GM12878 (cell line): ENCODE results near the gene EHMT2. TPM values are rescaled to one million over a fixed set of nuclear protein-coding genes. Genes with fewer than 3 reads are reported as not detected.

Experiments
- ATAC-seq: fragments of 200-7000 bp; cut with Tn5 transposase; 3 replicates; pipeline ENCODE4 v1.9.1; 2020; ENCODE audit warnings: mild to moderate bottlenecking, moderate library complexity
- BruUV-seq: library from RNA; stranded (reverse); fragments of 400-500 nt; replicated peaks from 2 replicates; lab custom pipeline; 2021; lab: Mats Ljungman, UMichigan
- CTCF ChIA-PET: fragments of 300-600 bp; sonication (Branson Sonifier 250); formaldehyde crosslinking; extraction: SDS; loops from one replicate; lab custom pipeline; 2021; ENCODE audit warnings: inconsistent platforms; lab: Yijun Ruan, JAX
- POLR2A ChIA-PET: fragments of 350-600 bp; formaldehyde crosslinking; extraction: SDS; loops from one replicate; lab custom pipeline; 2021; ENCODE audit warnings: inconsistent platforms; lab: Charles Lee
- RAD21 ChIA-PET: fragments of 300-600 bp; sonication (Branson Sonifier 250); formaldehyde crosslinking; loops from one replicate; lab custom pipeline; 2023; ENCODE audit warnings: antibody characterized with exemption; ENCODE audit not compliant: unreplicated experiment; lab: Charles Lee
- SMC1A ChIA-PET: fragments of 300-600 bp; sonication (Branson Sonifier 250); formaldehyde crosslinking; loops from one replicate; lab custom pipeline; 2023; ENCODE audit not compliant: unreplicated experiment, uncharacterized antibody; lab: Charles Lee
- DNase-seq: peaks from one replicate; pipeline ENCODE4 v3.0.0-alpha.2; 2011; ENCODE audit warnings: low read depth, low spot score
- FAIRE-seq: peaks from 3 replicates; lab custom pipeline; 2011; peaks lifted over from hg19 to GRCh38; lab: Jason Lieb, UNC
- H2AFZ ChIP-seq: 2 replicates; pipeline ENCODE4 v1.6.0; 2011; ENCODE audit warnings: low read depth, low read length, control low read depth; ENCODE audit not compliant: control insufficient read depth
- H3K27ac ChIP-seq: 2 replicates; pipeline ENCODE4 v1.5.1; 2011; ENCODE audit warnings: control low read depth; ENCODE audit not compliant: control insufficient read depth, insufficient read depth
- H3K27me3 ChIP-seq, 2 experiments: replicated peaks in 1 of 2; 2 replicates each; pipeline versions ENCODE4 v1.6.0 to v1.6.1; 2011; ENCODE audit warnings: low read length in 1 of 2; ENCODE audit not compliant: control insufficient read depth in 2 of 2, insufficient read depth in 2 of 2
- H3K36me3 ChIP-seq, 2 experiments: 2 replicates each; pipeline ENCODE4 v1.5.1; 2011; ENCODE audit warnings: low read length in 1 of 2; ENCODE audit not compliant: control insufficient read depth in 2 of 2, insufficient read depth in 2 of 2
- H3K4me1 ChIP-seq: 2 replicates; pipeline ENCODE4 v1.6.1; 2011; ENCODE audit warnings: mild to moderate bottlenecking, low read length, moderate library complexity, mixed read lengths; ENCODE audit not compliant: control insufficient read depth, insufficient read depth
- H3K4me2 ChIP-seq: 2 replicates; pipeline ENCODE4 v1.6.0; 2011; ENCODE audit warnings: control low read depth; ENCODE audit not compliant: control insufficient read depth, insufficient read depth
- H3K4me3 ChIP-seq: fragments of 200-600 bp; sonication (generic); 2 replicates; pipeline ENCODE4 v1.5.1; 2016
- H3K79me2 ChIP-seq: 2 replicates; pipeline ENCODE4 v1.6.0; 2011; ENCODE audit warnings: low read length; ENCODE audit not compliant: control insufficient read depth, insufficient read depth
- H3K9ac ChIP-seq: 2 replicates; pipeline ENCODE4 v1.8.0; 2011; ENCODE audit warnings: low read length, control low read depth, mixed read lengths; ENCODE audit not compliant: control insufficient read depth, insufficient read depth
- H3K9me3 ChIP-seq: replicated peaks from 3 replicates; pipeline ENCODE4 v1.5.1; 2011; ENCODE audit warnings: mild to moderate bottlenecking, low read length; ENCODE audit not compliant: control insufficient read depth, insufficient read depth
- H4K20me1 ChIP-seq: 2 replicates; pipeline ENCODE4 v1.6.0; 2011; ENCODE audit not compliant: control insufficient read depth, insufficient read depth
- BACH1 ChIP-seq: fragments of 450-650 bp; IDR thresholded peaks from 2 replicates; pipeline ENCODE4 v1.6.1; 2017; ENCODE audit warnings: mild to moderate bottlenecking, borderline replicate concordance
- ETV6 ChIP-seq, 2 experiments: fragments of 450-650 bp in 1 of 2; IDR thresholded peaks in 1 of 2; conservative IDR thresholded peaks in 1 of 2; 2 replicates each; pipeline ENCODE4 v1.6.1; 2014; ENCODE audit warnings: antibody characterized with exemption in 1 of 2, borderline replicate concordance in 1 of 2, low read depth in 1 of 2, mild to moderate bottlenecking in 1 of 2, moderate library complexity in 1 of 2
- GABPA ChIP-seq: IDR thresholded peaks from 2 replicates; pipeline ENCODE4 v1.6.1; 2014; ENCODE audit warnings: antibody characterized with exemption, low read depth, mild to moderate bottlenecking, inconsistent platforms
- HCFC1 ChIP-seq: fragments of 150-350 bp; IDR thresholded peaks from 2 replicates; pipeline ENCODE4 v1.6.1; 2014; ENCODE audit warnings: low read length
- STAT1 ChIP-seq: fragments of 450-650 bp; conservative IDR thresholded peaks from 2 replicates; pipeline ENCODE4 v1.6.1; 2014; ENCODE audit warnings: antibody characterized with exemption, mild to moderate bottlenecking
- ZZZ3 ChIP-seq: IDR thresholded peaks from 2 replicates; pipeline ENCODE4 v1.6.1; 2011; ENCODE audit warnings: low read depth; ENCODE audit not compliant: control insufficient read depth, insufficient read length
- WGBS: methylation state at CpG from one replicate; pipeline ENCODE4 v1.1.6; 2016; ENCODE audit warnings: low lambda C conversion rate; ENCODE audit not compliant: insufficient replicate concordance, insufficient coverage; ENCODE audit errors: missing lambda C conversion rate; 5-methylcytosine and 5-hydroxymethylcytosine counted together
- in situ Hi-C: fragments of 300-500 bp; cut with MboI; formaldehyde crosslinking; loops from 9 replicates; pipeline ENCODE4 v1.14.3; 2018; ENCODE audit warnings: mixed read lengths
- intact Hi-C: fragments of 100-400 bp; cut with micrococcal nuclease; formaldehyde crosslinking; loops from one replicate; pipeline ENCODE4 v1.14.2; 2022; ENCODE audit not compliant: unreplicated experiment
- polyA plus RNA-seq, 11 experiments: library from polyadenylated mRNA; depleted of rRNA in 4 of 11; unstranded in 6 of 11; stranded (reverse) in 5 of 11; fragments of >200 nt; fragmentation: Nextera tagmentation in 4 of 11; fragmentation: Illumina TruSeq in 1 of 11; extraction: Ambion mirVana in 4 of 11; extraction: Trizol in 1 of 11; gene quantifications; 1 replicate in 1 of 11; 2 replicates in 10 of 11; pipeline versions ENCODE4 v1.2.1 to v1.2.3, GENCODE V29; 2011 to 2016; ENCODE audit warnings: inconsistent platforms in 2 of 11, missing spikeins in 2 of 11, low read depth in 1 of 11
- total RNA-seq, 4 experiments: library from RNA; depleted of rRNA in 3 of 4; stranded (reverse); fragments of >200 nt in 3 of 4; fragmentation: Illumina TruSeq in 1 of 4; extraction: Trizol in 1 of 4; gene quantifications; 2 replicates each; pipeline versions ENCODE4 v1.2.1 to v1.2.3, GENCODE V29; 2013 to 2021
- TF ChIP-seq, protein P1 (sequence below): IDR thresholded peaks from 2 replicates; pipeline ENCODE4 v1.6.1; 2012; ENCODE audit warnings: improper control_type of control experiment, low read depth, low read length; ENCODE audit not compliant: insufficient replicate concordance

Gene EHMT2
- total and polyA plus RNA-seq, 10 of the 15 experiments (the other 5 are each of a cell fraction or from before 2014, with no cell fraction given): 1.7 to 53.2 (median 36.3) TPM

DNA sequence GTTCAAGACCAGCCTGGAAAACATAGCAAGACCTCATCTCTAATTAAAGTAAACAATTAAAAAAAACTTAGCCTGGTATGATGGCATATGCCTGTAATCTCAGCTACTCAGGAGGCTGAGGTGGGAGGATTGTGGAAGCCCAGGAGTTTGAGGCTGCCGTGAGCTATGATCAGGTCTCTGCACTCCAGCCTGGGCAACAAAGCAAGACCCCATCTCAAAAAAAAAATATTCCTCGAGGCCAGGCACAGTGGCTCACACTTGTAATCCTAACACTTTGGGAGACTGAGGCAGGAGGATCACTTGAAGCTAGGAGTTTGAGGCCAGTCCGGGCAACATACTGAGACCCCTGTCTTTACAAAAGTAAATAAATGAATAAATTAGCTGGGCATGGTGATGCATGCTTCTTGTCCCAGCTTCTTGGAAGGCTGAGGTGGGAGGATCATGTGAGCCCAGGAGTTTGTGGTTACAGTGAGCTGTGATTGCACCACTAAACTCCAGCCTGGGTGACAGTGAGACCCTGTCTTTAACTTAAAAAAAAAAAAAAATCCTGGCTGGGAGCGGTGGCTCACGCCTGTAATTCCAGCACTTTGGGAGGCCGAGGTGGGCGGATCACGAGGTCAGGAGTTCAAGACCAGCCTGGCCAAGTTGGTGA lies 20.7 kb upstream of the EHMT2 start:
- ChIA-PET SMC1A (interaction anchor here (0.7 to 1.4 kb wide), 4 partner anchors 20 to 233 kb away, joined by 3 to 4 read pairs (median 4); no protein-coding TSS in a partner anchor), CTCF (interaction anchor here (1.0 to 2.0 kb wide), 4 partner anchors 21 to 82 kb away, joined by 3 to 4 read pairs (median 3); no protein-coding TSS in a partner anchor), RAD21 (interaction anchor here (0.7 kb wide), 1 partner anchor 187 kb away, joined by 3 read pairs; no protein-coding TSS in a partner anchor), POLR2A (interaction anchor here (0.7 kb wide), 1 partner anchor 34 kb away, joined by 4 read pairs; no protein-coding TSS in a partner anchor)
- Histone ChIP-seq H3K4me2 (no peak overlapping the region), H3K27me3 (no peaks in the 10 kb centered on the region), H3K9ac (no peak overlapping the region), H3K79me2 (no peaks in the 10 kb centered on the region), H3K4me3 (no peak overlapping the region), H3K4me1 (peaks cover 5% of the 10 kb centered on the region; the same call in 1 of the 2 replicates), H4K20me1 (no peaks in the 10 kb centered on the region), H3K27ac (no peak overlapping the region), H3K36me3 (no peaks in the 10 kb centered on the region), H3K9me3 (no peaks in the 10 kb centered on the region), H2AFZ (no peak overlapping the region)
- no peak for DNase-seq
- ATAC-seq: no peak
- in situ Hi-C loops (no loop called here), intact Hi-C loops (no loop called here)
- WGBS: 28% methylated on average over 8 of the region's 8 CpGs
- TF ChIP-seq BACH1: no peak
- no peak for FAIRE-seq
- BruUV-seq: no TSS peak

- H3K4me3 ChIP-seq: no peak overlapping the region
- DNase-seq (no peak), ATAC-seq (no peak), FAIRE-seq (no peak)
- ChIA-PET SMC1A (no interaction called here), RAD21 (no interaction called here), POLR2A (interaction anchor here (0.7 kb wide), 1 partner anchor 201 kb away, joined by 6 read pairs; no protein-coding TSS in a partner anchor), CTCF (no interaction called here)
- H3K9me3 ChIP-seq: no peaks in the 10 kb centered on the region
- no peak overlapping the region for H3K9ac ChIP-seq
- intact Hi-C loops (no loop called here), in situ Hi-C loops (no loop called here)
- H4K20me1 ChIP-seq: no peaks in the 10 kb centered on the region
- no TSS peak for BruUV-seq
- peaks cover 9% of the 10 kb centered on the region for H3K4me1 ChIP-seq
- no peak overlapping the region for H2AFZ ChIP-seq
- H3K27me3 ChIP-seq: no peaks in the 10 kb centered on the region
- no peak overlapping the region for H3K27ac ChIP-seq
- no peaks in the 10 kb centered on the region for H3K79me2 ChIP-seq
- no peaks in the 10 kb centered on the region for H3K36me3 ChIP-seq
- H3K4me2 ChIP-seq: no peak overlapping the region
- WGBS: 45% methylated on average over 6 of the region's 6 CpGs
- TF ChIP-seq ZZZ3 (no peak), HCFC1 (no peak), STAT1 (no peak), GABPA (no peak), ETV6 (conservative IDR thresholded peaks at IDR 0.05 in 1 of 2, IDR thresholded peaks at IDR 0.05 in 1 of 2; ENCODE audit: borderline replicate concordance in 1 of 2, low read depth in 1 of 2) (no peak)
- TF ChIP-seq, protein P1, sequence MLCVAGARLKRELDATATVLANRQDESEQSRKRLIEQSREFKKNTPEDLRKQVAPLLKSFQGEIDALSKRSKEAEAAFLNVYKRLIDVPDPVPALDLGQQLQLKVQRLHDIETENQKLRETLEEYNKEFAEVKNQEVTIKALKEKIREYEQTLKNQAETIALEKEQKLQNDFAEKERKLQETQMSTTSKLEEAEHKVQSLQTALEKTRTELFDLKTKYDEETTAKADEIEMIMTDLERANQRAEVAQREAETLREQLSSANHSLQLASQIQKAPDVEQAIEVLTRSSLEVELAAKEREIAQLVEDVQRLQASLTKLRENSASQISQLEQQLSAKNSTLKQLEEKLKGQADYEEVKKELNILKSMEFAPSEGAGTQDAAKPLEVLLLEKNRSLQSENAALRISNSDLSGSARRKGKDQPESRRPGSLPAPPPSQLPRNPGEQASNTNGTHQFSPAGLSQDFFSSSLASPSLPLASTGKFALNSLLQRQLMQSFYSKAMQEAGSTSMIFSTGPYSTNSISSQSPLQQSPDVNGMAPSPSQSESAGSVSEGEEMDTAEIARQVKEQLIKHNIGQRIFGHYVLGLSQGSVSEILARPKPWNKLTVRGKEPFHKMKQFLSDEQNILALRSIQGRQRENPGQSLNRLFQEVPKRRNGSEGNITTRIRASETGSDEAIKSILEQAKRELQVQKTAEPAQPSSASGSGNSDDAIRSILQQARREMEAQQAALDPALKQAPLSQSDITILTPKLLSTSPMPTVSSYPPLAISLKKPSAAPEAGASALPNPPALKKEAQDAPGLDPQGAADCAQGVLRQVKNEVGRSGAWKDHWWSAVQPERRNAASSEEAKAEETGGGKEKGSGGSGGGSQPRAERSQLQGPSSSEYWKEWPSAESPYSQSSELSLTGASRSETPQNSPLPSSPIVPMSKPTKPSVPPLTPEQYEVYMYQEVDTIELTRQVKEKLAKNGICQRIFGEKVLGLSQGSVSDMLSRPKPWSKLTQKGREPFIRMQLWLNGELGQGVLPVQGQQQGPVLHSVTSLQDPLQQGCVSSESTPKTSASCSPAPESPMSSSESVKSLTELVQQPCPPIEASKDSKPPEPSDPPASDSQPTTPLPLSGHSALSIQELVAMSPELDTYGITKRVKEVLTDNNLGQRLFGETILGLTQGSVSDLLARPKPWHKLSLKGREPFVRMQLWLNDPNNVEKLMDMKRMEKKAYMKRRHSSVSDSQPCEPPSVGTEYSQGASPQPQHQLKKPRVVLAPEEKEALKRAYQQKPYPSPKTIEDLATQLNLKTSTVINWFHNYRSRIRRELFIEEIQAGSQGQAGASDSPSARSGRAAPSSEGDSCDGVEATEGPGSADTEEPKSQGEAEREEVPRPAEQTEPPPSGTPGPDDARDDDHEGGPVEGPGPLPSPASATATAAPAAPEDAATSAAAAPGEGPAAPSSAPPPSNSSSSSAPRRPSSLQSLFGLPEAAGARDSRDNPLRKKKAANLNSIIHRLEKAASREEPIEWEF: no peak
Measured at GRCh38 chr6:31915756-31916155, 18.3 kb upstream of the EHMT2 start.
